Right ventricle myocardium inferior (tissue), 1 donor: ENCODE measurements around the gene NPTX2. TPM values are rescaled to one million over a fixed set of nuclear protein-coding genes. Genes with fewer than 3 reads are reported as not detected.

Experiments used
- ATAC-seq: fragments of 200-7000 bp; cut with Tn5 transposase; one replicate; pipeline ENCODE4 v1.9.1; 2020; ENCODE audit warnings: mild to moderate bottlenecking, moderate library complexity
- DNase-seq: peaks from one replicate; pipeline ENCODE4 v3.0.0; 2021; ENCODE audit errors: missing footprints
- intact Hi-C: fragments of 100-400 bp; cut with DNase I; formaldehyde crosslinking; loops from one replicate; pipeline ENCODE4 v1.11.0; 2022
- total RNA-seq: library from RNA; stranded (reverse); fragmentation: NEBNext Ultra II Directional; extraction: Animal tissue kit (Norgen Biotek cat#: 25700); gene quantifications from one replicate; pipeline ENCODE4 v1.2.1, GENCODE V29; 2021
- donor health status: DM: no; HTN: yes; CAD: no; lungs with severe emphysema.

Gene NPTX2
- total RNA-seq, 1 donor from 2014 or later: 3.1 TPM

GRCh38 chr7:98678215-98678614 lies 61.1 kb downstream of the NPTX2 start:
- ATAC-seq: no peak
- DNase-seq: no peak
- intact Hi-C loops: no loop called here

Other genes with a start within 250 kb of the NPTX2 start
- 1.6 TPM for gene BAIAP2L1, start 216.2 kb upstream of the NPTX2 start, total RNA-seq